ENCODE results near the gene NWD2.

NWD2 gene

GRCh38 chr4:37475087-37475486 lies 230.5 kb downstream of the NWD2 start:
- Histone ChIP-seq H4K20me1 (ENCODE audit: insufficient read depth, low read length, poor library complexity, severe bottlenecking) (no peaks in the 10 kb centered on the region), H3K4me2 (ENCODE audit: low read depth, low read length, poor library complexity, severe bottlenecking) (no peak overlapping the region), H3K36me3 (ENCODE audit: insufficient read depth, low read length) (no peaks in the 10 kb centered on the region), H3K9me3 (ENCODE audit: insufficient read depth, low read depth, low read length) (no peaks in the 10 kb centered on the region), H3K4me3 (ENCODE audit: low read length, poor library complexity, severe bottlenecking) (no peak overlapping the region), H3K79me2 (ENCODE audit: insufficient read depth, low read length) (no peaks in the 10 kb centered on the region), H3F3A (ENCODE audit: low read depth) (no peaks in the 10 kb centered on the region), H3K27me3 (ENCODE audit: insufficient read depth, low read length, poor library complexity, severe bottlenecking) (peaks cover 11% of the 10 kb centered on the region), H3K9ac (ENCODE audit: low read depth, low read length, poor library complexity, severe bottlenecking) (no peak overlapping the region), H2AFZ (ENCODE audit: low read length) (no peak overlapping the region), H3K4me1 (ENCODE audit: insufficient read depth, low read length, poor library complexity, severe bottlenecking) (no peaks in the 10 kb centered on the region), H3K9me2 (replicated peaks; ENCODE audit: low read depth, low read length) (no peaks in the 10 kb centered on the region)
- TF ChIP-seq EZH2phosphoT487 (IDR thresholded peaks at IDR 0.05; ENCODE audit: borderline replicate concordance), result no peak
- TF ChIP-seq CTCF (conservative IDR thresholded peaks at IDR 0.05; ENCODE audit: low read length), result no peak

- Histone ChIP-seq H3K4me3 (ENCODE audit: low read length, poor library complexity, severe bottlenecking) (no peak overlapping the region), H2AFZ (ENCODE audit: low read length) (no peak overlapping the region), H3K36me3 (ENCODE audit: insufficient read depth, low read length) (no peaks in the 10 kb centered on the region), H3K9me3 (ENCODE audit: insufficient read depth, low read depth, low read length) (no peaks in the 10 kb centered on the region), H4K20me1 (ENCODE audit: insufficient read depth, low read length, poor library complexity, severe bottlenecking) (no peaks in the 10 kb centered on the region), H3K79me2 (ENCODE audit: insufficient read depth, low read length) (no peaks in the 10 kb centered on the region), H3K4me1 (ENCODE audit: insufficient read depth, low read length, poor library complexity, severe bottlenecking) (no peaks in the 10 kb centered on the region), H3K4me2 (ENCODE audit: low read depth, low read length, poor library complexity, severe bottlenecking) (no peak overlapping the region), H3K27me3 (ENCODE audit: insufficient read depth, low read length, poor library complexity, severe bottlenecking) (peaks cover 5% of the 10 kb centered on the region), H3K9me2 (replicated peaks; ENCODE audit: low read depth, low read length) (no peaks in the 10 kb centered on the region), H3K9ac (ENCODE audit: low read depth, low read length, poor library complexity, severe bottlenecking) (no peak overlapping the region), H3F3A (ENCODE audit: low read depth) (no peaks in the 10 kb centered on the region)
- TF ChIP-seq EZH2phosphoT487 (IDR thresholded peaks at IDR 0.05; ENCODE audit: borderline replicate concordance) (no peak), CTCF (conservative IDR thresholded peaks at IDR 0.05; ENCODE audit: low read length) (no peak)
Observed at GRCh38 chr4:37475776-37476175, 231.2 kb downstream of the NWD2 start.

DNA sequence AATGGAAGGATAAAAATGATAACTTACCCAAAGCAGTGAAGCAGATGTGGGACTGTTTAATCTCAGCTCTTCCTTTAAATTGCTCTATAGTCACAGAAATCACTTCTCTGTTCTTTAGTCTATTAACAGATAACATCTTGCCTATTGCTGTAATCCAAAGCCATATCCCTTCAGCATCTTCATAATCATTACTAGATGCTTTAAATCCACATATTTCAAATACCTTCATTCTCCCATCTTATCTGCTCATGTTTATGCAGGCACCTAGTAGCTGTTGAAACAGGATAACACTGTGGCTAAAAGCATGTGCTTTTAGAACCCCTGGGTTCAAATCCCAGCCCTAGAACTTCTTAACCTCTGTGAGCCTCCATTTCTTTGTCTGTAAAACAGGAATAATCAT lies 231.7 kb downstream of the NWD2 start:
- H2AFZ ChIP-seq (ENCODE audit: low read length), result no peak overlapping the region
- no peaks in the 10 kb centered on the region for H3K4me1 ChIP-seq (ENCODE audit: insufficient read depth, low read length, poor library complexity, severe bottlenecking)
- H4K20me1 ChIP-seq (ENCODE audit: insufficient read depth, low read length, poor library complexity, severe bottlenecking), result no peaks in the 10 kb centered on the region
- peaks cover under 1% of the 10 kb centered on the region for H3K27me3 ChIP-seq (ENCODE audit: insufficient read depth, low read length, poor library complexity, severe bottlenecking)
- no peaks in the 10 kb centered on the region for H3F3A ChIP-seq (ENCODE audit: low read depth)
- no peak overlapping the region for H3K4me3 ChIP-seq (ENCODE audit: low read length, poor library complexity, severe bottlenecking)
- no peak for TF ChIP-seq CTCF (conservative IDR thresholded peaks at IDR 0.05; ENCODE audit: low read length)
- no peak for TF ChIP-seq EZH2phosphoT487 (IDR thresholded peaks at IDR 0.05; ENCODE audit: borderline replicate concordance)
- no peaks in the 10 kb centered on the region for H3K9me3 ChIP-seq (ENCODE audit: insufficient read depth, low read depth, low read length)
- H3K36me3 ChIP-seq (ENCODE audit: insufficient read depth, low read length), result no peaks in the 10 kb centered on the region
- H3K79me2 ChIP-seq (ENCODE audit: insufficient read depth, low read length), result no peaks in the 10 kb centered on the region
- no peak overlapping the region for H3K4me2 ChIP-seq (ENCODE audit: low read depth, low read length, poor library complexity, severe bottlenecking)
- H3K9ac ChIP-seq (ENCODE audit: low read depth, low read length, poor library complexity, severe bottlenecking), result no peak overlapping the region
- no peaks in the 10 kb centered on the region for H3K9me2 ChIP-seq (replicated peaks; ENCODE audit: low read depth, low read length)
